SU-DHL-6 (cell line): ENCODE measurements around the gene PSME2.

Source experiments
- CTCF ChIP-seq: fragments of 200-600 bp; sonication (generic); IDR thresholded peaks from one replicate; pipeline ENCODE4 v1.5.1; 2017; ENCODE audit warnings: antibody characterized with exemption, mild to moderate bottlenecking, low read length, moderate library complexity; ENCODE audit not compliant: insufficient read depth, poor library complexity, severe bottlenecking
- EZH2phosphoT487 ChIP-seq: fragments of 200-600 bp; sonication (generic), shearing (Covaris generic); conservative IDR thresholded peaks from 2 replicates; pipeline ENCODE4 v1.6.1; 2018; ENCODE audit warnings: mild to moderate bottlenecking, antibody characterized with exemption, low read length, moderate library complexity, mixed read lengths

GRCh38 chr14:24135834-24136683, 10.4 kb downstream of the PSME2 start, which contains the start of gene PSME1:
- TF ChIP-seq CTCF (no peak), EZH2phosphoT487 (no peak)
